Measurements from ENCODE around the gene ZFP64.

DNA sequence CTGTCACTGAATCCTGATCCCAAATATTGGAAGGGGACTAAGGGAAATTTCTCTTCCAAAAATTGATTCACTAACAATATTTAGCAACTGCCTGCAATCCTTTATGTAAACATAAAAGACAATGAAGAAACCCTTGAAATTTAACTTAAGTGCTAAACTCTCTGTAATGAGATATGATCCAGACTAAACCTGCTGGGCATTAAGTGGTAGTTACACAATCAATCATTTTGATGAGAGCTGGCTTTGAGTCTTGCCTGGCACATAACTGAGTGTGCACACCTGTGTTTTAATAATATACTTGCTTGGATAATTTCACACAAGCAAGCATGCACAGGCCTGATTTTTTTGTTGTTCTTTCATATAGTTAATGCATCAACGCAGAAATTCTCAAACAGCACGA lies 9.8 kb upstream of the ZFP64 start:
- TF ChIP-seq EZH2phosphoT487 (IDR thresholded peaks at IDR 0.05) = no peak
- no peak for TF ChIP-seq CTCF (IDR thresholded peaks at IDR 0.05)

All from neural progenitor cell (in vitro differentiated cells).